ENCODE data around the gene PARD6B. TPM values are rescaled to one million over a fixed set of nuclear protein-coding genes. Genes with fewer than 3 reads are reported as not detected.

The PARD6B gene
- total RNA-seq, 1 donor from 2014 or later: 7.1 TPM

- Mint-ChIP-seq H3K4me3 (ENCODE audit: unreplicated experiment) (no peak overlapping the region), H3K27me3 (ENCODE audit: unreplicated experiment) (peaks cover under 1% of the 10 kb centered on the region), H3K27ac (ENCODE audit: unreplicated experiment) (no peak overlapping the region), H3K36me3 (ENCODE audit: low read depth, unreplicated experiment) (no peaks in the 10 kb centered on the region), H3K4me1 (ENCODE audit: unreplicated experiment) (peaks cover under 1% of the 10 kb centered on the region), H3K9me3 (ENCODE audit: unreplicated experiment) (no peaks in the 10 kb centered on the region)
- TF ChIP-seq CTCF (IDR thresholded peaks at IDR 0.05; ENCODE audit: unreplicated experiment): no peak
- DNase-seq (ENCODE audit: low spot score): no peak
Measured at GRCh38 chr20:50724851-50725723, 6.3 kb upstream of the PARD6B start.

- no peak for TF ChIP-seq CTCF (IDR thresholded peaks at IDR 0.05; ENCODE audit: unreplicated experiment)
- Mint-ChIP-seq H3K27ac (ENCODE audit: unreplicated experiment) (no peak overlapping the region), H3K27me3 (ENCODE audit: unreplicated experiment) (peaks cover 3% of the 10 kb centered on the region), H3K36me3 (ENCODE audit: low read depth, unreplicated experiment) (no peaks in the 10 kb centered on the region), H3K4me1 (ENCODE audit: unreplicated experiment) (peaks cover 5% of the 10 kb centered on the region), H3K9me3 (ENCODE audit: unreplicated experiment) (no peaks in the 10 kb centered on the region), H3K4me3 (ENCODE audit: unreplicated experiment) (no peak overlapping the region)
- DNase-seq (ENCODE audit: low spot score): no peak
Measured at GRCh38 chr20:50725724-50726005, 5.7 kb upstream of the PARD6B start.

GRCh38 chr20:50726955-50727791 lies 4.2 kb upstream of the PARD6B start:
- Mint-ChIP-seq H3K4me3 (ENCODE audit: unreplicated experiment) (no peak overlapping the region), H3K9me3 (ENCODE audit: unreplicated experiment) (no peaks in the 10 kb centered on the region), H3K36me3 (ENCODE audit: low read depth, unreplicated experiment) (no peaks in the 10 kb centered on the region), H3K4me1 (ENCODE audit: unreplicated experiment) (peaks cover 5% of the 10 kb centered on the region), H3K27ac (ENCODE audit: unreplicated experiment) (no peak overlapping the region), H3K27me3 (ENCODE audit: unreplicated experiment) (peaks cover 7% of the 10 kb centered on the region)
- no peak for DNase-seq (ENCODE audit: low spot score)
- no peak for TF ChIP-seq CTCF (IDR thresholded peaks at IDR 0.05; ENCODE audit: unreplicated experiment)

- H3K4me3 Mint-ChIP-seq (ENCODE audit: unreplicated experiment): no peak overlapping the region
- H3K27me3 Mint-ChIP-seq (ENCODE audit: unreplicated experiment): peaks cover 8% of the 10 kb centered on the region
- no peak overlapping the region for H3K27ac Mint-ChIP-seq (ENCODE audit: unreplicated experiment)
- H3K4me1 Mint-ChIP-seq (ENCODE audit: unreplicated experiment): peaks cover 10% of the 10 kb centered on the region
- no peak for TF ChIP-seq CTCF (IDR thresholded peaks at IDR 0.05; ENCODE audit: unreplicated experiment)
- no peak for DNase-seq (ENCODE audit: low spot score)
- H3K36me3 Mint-ChIP-seq (ENCODE audit: low read depth, unreplicated experiment): no peaks in the 10 kb centered on the region
- H3K9me3 Mint-ChIP-seq (ENCODE audit: unreplicated experiment): no peaks in the 10 kb centered on the region
Measured at GRCh38 chr20:50727792-50728485, 3.4 kb upstream of the PARD6B start.

All from endothelial cell (in vitro differentiated cells).